GM15510 (cell line): ENCODE measurements around the gene G6PC3.

Experiments used
- POLR2A ChIP-seq: IDR thresholded peaks from 3 replicates; pipeline ENCODE4 v1.6.1; 2011; ENCODE audit warnings: borderline replicate concordance; ENCODE audit not compliant: insufficient read length; ENCODE audit errors: extremely low read depth

Gene G6PC3

GRCh38 chr17:44088254-44088653, 17.7 kb downstream of the G6PC3 start:
- TF ChIP-seq POLR2A: no peak

- TF ChIP-seq POLR2A: no peak
Measured at GRCh38 chr17:44091200-44091997, 20.9 kb downstream of the G6PC3 start.

DNA sequence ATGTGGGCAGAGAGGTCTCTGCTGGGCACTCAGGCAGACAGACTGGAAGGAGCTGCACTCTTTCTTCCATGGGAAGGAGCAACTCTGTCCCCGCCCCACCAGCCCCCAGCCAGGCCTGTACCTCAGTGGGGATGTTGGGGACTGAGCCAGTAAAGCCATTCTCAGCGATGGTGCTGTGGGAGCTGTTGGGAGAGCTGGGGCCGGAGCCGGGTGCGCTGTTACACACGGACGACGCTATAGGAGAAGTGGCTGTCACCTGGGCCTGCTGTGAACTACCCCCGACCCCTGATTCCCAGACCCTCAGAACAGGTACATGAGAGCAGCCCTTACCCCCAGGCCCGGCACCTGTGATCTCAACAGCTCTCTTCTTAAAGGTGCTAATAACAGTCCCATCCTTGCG, 21.5 kb downstream of the G6PC3 start:
- no peak for TF ChIP-seq POLR2A

- no peak for TF ChIP-seq POLR2A
Measured at GRCh38 chr17:44093231-44093900, 22.8 kb downstream of the G6PC3 start.

DNA sequence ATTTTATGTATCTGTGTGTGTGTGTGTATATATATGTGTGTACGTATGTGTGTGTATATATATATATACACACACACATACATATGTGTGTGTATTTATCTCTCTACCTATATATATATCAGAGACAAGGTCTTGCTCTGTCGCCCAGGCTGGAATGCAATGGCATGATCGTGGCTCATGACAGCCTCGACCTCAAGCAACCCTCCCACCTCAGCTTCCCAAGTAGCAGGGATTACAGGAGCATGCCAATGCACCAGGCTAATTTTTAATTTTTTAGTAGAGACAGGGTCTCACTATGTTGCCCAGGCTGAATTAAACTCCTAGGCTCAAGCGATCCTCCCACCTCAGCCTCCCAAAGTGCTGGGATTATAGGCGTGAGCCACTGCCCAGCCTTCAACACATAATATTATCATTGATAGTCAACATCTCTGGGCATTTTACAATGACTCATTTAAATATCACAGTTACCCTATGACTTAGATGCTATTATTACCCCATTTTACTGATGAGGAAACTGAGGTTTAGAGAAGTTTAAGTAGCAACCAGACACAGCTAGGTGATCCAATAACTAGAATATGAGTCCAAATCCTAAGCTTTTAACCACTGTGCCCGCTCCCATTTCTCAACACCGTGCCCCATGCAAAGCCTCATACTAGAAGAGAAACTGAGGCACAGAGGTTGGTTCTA, 24.3 kb downstream of the G6PC3 start:
- TF ChIP-seq POLR2A: no peak

- no peak for TF ChIP-seq POLR2A
Measured at GRCh38 chr17:44095388-44095646, 24.8 kb downstream of the G6PC3 start.

GRCh38 chr17:44095647-44096496, 25.3 kb downstream of the G6PC3 start:
- no peak for TF ChIP-seq POLR2A

DNA sequence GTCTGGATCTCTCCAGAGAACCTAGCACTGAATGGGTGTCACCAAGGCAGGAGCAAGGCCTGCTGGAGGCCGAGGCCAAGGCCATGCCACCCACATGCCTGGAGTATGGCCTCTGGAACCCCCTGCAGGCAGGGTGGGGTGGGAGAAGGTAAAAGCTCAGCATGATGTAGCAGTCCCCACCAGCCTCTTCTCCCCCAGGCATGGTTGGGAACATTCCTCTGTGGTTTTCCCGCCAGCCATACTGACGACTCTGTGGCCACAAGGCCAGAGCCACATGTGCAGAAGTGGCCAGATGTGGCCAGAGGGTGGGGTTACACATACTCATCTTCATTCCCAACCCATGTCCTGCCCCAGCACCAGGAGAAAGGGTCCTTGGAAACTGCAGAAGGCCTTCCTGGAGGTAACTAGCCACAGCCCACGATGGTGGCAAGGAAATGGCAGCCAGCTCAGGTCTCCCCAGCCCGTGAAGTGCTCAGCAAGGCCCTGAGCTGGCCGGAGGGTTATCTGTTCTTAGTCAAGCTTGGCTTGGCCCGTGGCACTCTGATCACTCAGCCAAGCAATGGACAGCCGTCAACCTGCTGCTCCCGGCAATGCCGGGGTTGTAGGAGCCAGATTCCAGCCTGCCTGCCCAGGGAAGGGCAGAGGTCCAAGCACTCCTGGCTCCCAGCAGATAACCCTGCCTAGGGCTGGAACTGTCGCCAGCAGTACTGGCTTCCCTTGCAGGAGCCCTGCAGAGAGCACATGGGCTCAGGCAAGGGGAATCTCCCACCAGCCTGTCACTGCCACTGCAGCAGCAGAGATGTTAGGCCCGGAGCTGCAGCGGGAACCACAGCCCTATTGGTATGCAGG, 26.8 kb downstream of the G6PC3 start:
- no peak for TF ChIP-seq POLR2A

DNA sequence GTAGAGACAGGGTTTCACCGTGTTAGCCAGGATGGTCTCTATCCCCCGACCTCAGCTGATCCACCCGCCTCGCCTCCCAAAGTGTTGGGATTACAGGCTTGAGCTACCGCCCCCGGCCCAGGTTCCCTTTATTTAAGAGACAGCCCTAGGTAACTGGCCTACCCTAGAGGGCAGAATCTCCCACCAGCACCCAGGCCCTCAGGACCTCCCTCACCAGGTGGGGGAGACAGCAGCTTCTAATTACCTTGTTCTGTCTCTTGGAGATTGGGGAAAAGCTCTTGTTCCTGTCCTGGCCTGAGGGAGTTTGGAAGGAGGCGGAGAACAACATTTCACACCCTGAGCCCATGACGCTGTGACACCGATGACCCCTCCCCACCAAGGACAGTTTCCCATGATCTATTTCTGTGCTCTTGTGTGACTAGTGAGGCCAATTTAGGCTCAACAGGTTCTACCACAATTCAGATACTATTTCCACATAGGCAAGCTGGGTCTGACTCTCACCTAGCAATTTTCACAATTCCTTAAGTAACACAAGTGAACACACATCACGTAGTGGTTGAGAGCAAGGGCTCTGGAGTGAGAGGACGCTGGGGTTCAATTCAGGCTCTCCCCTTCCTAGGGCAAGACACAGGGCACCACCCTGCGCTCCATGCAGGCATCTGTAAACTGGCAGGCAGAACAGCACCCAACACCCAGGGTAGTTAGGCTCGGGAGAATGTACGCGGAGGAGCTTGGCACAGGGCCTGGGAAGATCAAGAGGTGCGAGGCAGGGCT, 32.5 kb downstream of the G6PC3 start:
- no peak for TF ChIP-seq POLR2A

- TF ChIP-seq POLR2A: no peak
Measured at GRCh38 chr17:44105483-44105882, 34.9 kb downstream of the G6PC3 start.

DNA sequence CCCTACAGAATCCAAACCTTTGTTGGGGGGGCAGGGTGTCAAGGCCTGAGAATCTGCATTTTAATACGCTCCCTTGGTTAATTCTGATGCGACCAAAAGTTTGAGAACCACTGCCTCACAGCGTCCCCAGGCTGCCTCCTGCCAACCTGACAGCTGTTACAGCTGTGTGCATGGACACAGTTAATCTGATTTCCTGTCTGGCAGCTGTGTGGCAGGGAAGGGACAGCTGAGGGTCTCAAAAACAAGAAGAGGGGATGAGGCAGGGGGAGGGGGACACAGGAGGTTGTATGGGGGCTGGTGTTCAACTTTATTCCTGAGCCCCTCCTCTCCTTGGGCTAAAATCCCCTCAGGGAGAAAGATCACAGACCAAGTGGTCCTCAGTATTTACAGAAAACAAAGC, 35.4 kb downstream of the G6PC3 start:
- TF ChIP-seq POLR2A: no peak

GRCh38 chr17:44106801-44107200, 36.3 kb downstream of the G6PC3 start:
- TF ChIP-seq POLR2A: no peak
